Central memory CD8-positive, alpha-beta T cell (primary cell): ENCODE data around the gene PRKCE.

Experiments used
- ATAC-seq: fragments of 150-1000 bp; cut with Tn5 transposase; replicated peaks from 2 replicates; pipeline ENCODE4 v1.10.0; 2022; ENCODE audit warnings: mild to moderate bottlenecking, moderate FRiP score, moderate number of reproducible peaks; ENCODE audit not compliant: poor library complexity, severe bottlenecking; ENCODE audit errors: extremely low read depth
- DNase-seq, 2 donors: peaks; one replicate each; pipeline ENCODE4 v3.0.0; 2021; ENCODE audit warnings: low spot score in 2 of 2
- H3K27ac Mint-ChIP-seq: one replicate; pipeline ENCODE4 v1.8.0; 2022; ENCODE audit warnings: low read depth, mild to moderate bottlenecking, moderate library complexity, mixed read lengths
- H3K27me3 Mint-ChIP-seq: one replicate; pipeline ENCODE4 v1.8.0; 2022; ENCODE audit warnings: mixed read lengths
- H3K36me3 Mint-ChIP-seq: one replicate; pipeline ENCODE4 v1.8.0; 2022; ENCODE audit warnings: mild to moderate bottlenecking, moderate library complexity, mixed read lengths; ENCODE audit not compliant: insufficient read depth
- H3K4me1 Mint-ChIP-seq: one replicate; pipeline ENCODE4 v1.8.0; 2022; ENCODE audit warnings: mixed read lengths
- H3K4me3 Mint-ChIP-seq: one replicate; pipeline ENCODE4 v1.8.0; 2022; ENCODE audit warnings: mild to moderate bottlenecking, moderate library complexity, mixed read lengths
- H3K9me3 Mint-ChIP-seq: one replicate; pipeline ENCODE4 v1.8.0; 2022; ENCODE audit warnings: mixed read lengths

PRKCE gene

DNA sequence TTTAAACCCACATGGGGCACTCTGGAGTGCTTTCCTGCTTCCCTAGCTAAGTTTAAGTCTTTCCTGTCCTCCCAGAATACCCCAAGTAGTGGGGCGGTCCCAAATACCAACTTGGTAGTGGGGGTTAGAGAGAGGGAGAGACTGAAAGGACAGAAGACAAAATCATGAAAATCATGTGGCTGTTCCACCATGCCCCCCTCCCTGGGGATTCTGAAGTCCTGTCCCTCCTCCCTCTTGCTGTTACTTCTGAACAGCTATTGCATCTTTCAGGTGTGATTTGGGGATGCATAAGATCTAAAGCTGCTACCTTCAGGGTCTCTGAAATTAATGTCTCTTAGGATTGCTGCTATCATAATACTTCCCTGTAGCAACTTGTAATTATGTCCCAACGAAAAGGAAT lies 378.9 kb downstream of the PRKCE start:
- no peaks in the 10 kb centered on the region for H3K4me1 Mint-ChIP-seq
- no peaks in the 10 kb centered on the region for H3K9me3 Mint-ChIP-seq
- H3K4me3 Mint-ChIP-seq, result no peak overlapping the region
- ATAC-seq (no peak), DNase-seq (no peak)
- H3K27me3 Mint-ChIP-seq, result no peaks in the 10 kb centered on the region
- no peaks in the 10 kb centered on the region for H3K36me3 Mint-ChIP-seq
- H3K27ac Mint-ChIP-seq, result no peak overlapping the region

DNA sequence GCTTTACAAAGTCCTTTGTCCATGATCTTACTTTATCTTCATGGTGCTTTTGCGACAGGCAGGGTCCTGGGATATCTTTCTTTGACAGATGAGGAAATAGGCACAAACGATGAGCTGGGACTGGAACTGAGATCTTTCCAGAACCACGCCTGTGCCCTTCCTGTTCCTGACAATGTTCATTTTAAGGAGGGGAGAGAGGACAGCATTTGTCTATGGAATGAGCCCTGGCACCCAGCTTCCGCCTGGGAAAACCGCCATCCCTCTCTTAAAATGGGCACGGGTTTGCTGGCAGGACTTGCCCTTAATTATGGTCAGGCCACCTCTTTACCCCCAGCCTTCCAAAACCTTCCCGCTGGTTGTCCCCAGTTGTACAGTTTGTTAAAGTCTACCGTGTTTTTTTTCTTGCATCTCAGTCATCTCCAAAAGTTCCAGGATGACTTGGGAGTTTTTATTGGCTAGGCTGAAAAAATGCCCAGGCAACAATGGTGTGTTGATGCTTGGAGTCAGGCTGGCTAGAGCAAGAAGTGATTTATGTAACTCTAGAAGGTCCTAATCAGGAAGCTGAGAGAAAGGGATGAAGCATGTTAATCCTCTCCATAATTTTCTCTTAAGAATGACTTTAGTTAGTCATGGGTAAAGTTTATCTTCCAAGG lies 380.8 kb downstream of the PRKCE start:
- DNase-seq (no peak), ATAC-seq (no peak)
- Mint-ChIP-seq H3K4me1 (no peaks in the 10 kb centered on the region), H3K27ac (no peak overlapping the region), H3K36me3 (no peaks in the 10 kb centered on the region), H3K4me3 (no peak overlapping the region), H3K9me3 (no peaks in the 10 kb centered on the region), H3K27me3 (no peaks in the 10 kb centered on the region)

- no peaks in the 10 kb centered on the region for H3K27me3 Mint-ChIP-seq
- no peak for ATAC-seq
- no peak for DNase-seq
- H3K4me3 Mint-ChIP-seq, result no peak overlapping the region
- no peaks in the 10 kb centered on the region for H3K4me1 Mint-ChIP-seq
- no peak overlapping the region for H3K27ac Mint-ChIP-seq
- H3K36me3 Mint-ChIP-seq, result no peaks in the 10 kb centered on the region
- no peaks in the 10 kb centered on the region for H3K9me3 Mint-ChIP-seq
Observed at GRCh38 chr2:46032996-46033395, 381.5 kb downstream of the PRKCE start.

GRCh38 chr2:46034535-46034934 lies 383.1 kb downstream of the PRKCE start:
- H3K36me3 Mint-ChIP-seq, result no peaks in the 10 kb centered on the region
- no peaks in the 10 kb centered on the region for H3K27me3 Mint-ChIP-seq
- H3K4me3 Mint-ChIP-seq, result no peak overlapping the region
- DNase-seq (no peak), ATAC-seq (no peak)
- H3K9me3 Mint-ChIP-seq, result no peaks in the 10 kb centered on the region
- H3K4me1 Mint-ChIP-seq, result no peaks in the 10 kb centered on the region
- no peak overlapping the region for H3K27ac Mint-ChIP-seq

DNA sequence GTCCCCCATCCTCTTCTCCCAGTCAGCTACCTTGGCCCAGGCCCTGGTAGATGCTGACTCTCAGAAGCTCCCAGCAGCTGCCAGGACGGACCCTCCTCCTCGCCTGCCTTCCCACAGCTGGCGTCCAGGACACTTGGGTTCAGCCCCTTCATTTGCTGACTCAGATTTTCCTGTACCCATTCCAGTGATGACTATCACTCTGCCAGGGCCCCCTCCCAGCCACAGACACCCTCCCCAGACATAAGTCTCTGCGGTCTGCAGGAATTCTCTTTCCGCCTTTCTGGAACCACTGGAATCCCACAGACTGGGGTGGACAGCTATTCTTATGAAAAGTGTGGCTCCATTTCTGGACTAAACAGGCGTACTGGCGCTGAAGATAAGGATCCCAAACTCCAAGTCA lies 385.5 kb downstream of the PRKCE start:
- DNase-seq (no peak), ATAC-seq (no peak)
- no peak overlapping the region for H3K27ac Mint-ChIP-seq

GRCh38 chr2:46039543-46040303 lies 388.2 kb downstream of the PRKCE start:
- peaks cover 2% of the 10 kb centered on the region for H3K36me3 Mint-ChIP-seq
- H3K4me3 Mint-ChIP-seq, result no peak overlapping the region
- H3K4me1 Mint-ChIP-seq, result no peaks in the 10 kb centered on the region
- no peaks in the 10 kb centered on the region for H3K9me3 Mint-ChIP-seq
- H3K27ac Mint-ChIP-seq, result no peak overlapping the region
- no peak for ATAC-seq
- DNase-seq, result no peak
- H3K27me3 Mint-ChIP-seq, result no peaks in the 10 kb centered on the region

More for the DNA sequence above, 385.5 kb downstream of the PRKCE start:
- Mint-ChIP-seq H3K4me3 (no peak overlapping the region), H3K4me1 (no peaks in the 10 kb centered on the region), H3K36me3 (peaks cover 2% of the 10 kb centered on the region), H3K27me3 (no peaks in the 10 kb centered on the region), H3K9me3 (no peaks in the 10 kb centered on the region)

DNA sequence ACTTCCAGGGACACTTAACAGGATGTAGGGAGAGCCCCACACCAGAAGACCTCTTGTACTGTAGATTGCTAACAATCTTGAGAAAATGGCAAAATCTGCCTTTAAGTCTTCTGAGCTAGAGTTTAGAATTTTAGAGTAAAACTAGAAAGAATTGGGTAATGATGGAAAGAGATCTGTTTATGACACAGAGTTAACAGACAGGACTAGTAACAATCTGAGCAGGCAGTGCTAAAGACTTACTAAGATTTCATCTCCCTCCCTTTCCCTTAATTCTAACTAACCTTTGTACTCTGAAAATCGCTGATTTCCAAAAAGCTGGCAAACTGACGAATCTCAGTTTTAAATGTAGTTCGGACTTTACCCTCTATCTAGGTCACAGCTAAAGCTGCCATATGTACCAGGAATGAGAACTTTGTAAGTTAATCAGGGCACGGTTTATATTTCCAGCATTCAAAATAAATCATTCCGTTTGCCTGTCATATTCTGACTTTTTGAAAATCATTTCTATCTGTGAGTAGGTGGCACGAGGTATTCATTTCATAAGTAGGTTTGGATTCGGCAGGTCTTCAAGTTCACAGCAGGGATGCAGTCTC lies 389.2 kb downstream of the PRKCE start:
- ATAC-seq (no peak), DNase-seq (no peak)
- Mint-ChIP-seq H3K4me3 (no peak overlapping the region), H3K27ac (no peak overlapping the region), H3K27me3 (no peaks in the 10 kb centered on the region), H3K4me1 (no peaks in the 10 kb centered on the region), H3K9me3 (no peaks in the 10 kb centered on the region), H3K36me3 (peaks cover 2% of the 10 kb centered on the region)

DNA sequence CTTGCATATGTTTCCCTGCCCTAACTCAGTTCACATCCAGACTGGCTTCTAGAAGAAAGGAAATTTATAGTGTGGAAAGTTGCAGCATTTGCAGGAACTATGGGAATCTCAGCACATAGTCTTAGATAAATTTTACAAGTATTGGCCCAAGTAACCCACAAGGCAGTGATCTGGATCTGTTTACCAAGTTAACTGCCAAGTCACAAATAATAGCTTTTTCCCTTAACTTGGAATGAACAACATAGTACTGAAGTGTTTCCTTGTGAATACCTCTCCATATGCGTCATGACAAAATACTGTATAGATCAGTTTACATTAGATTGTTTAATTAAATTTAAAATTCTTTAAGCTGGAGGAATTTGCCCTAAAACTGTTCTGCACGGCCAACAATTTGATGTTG lies 390.0 kb downstream of the PRKCE start:
- DNase-seq (no peak), ATAC-seq (no peak)
- no peak overlapping the region for H3K4me3 Mint-ChIP-seq
- peaks cover 2% of the 10 kb centered on the region for H3K36me3 Mint-ChIP-seq
- H3K27me3 Mint-ChIP-seq, result no peaks in the 10 kb centered on the region
- H3K27ac Mint-ChIP-seq, result no peak overlapping the region
- no peaks in the 10 kb centered on the region for H3K4me1 Mint-ChIP-seq
- H3K9me3 Mint-ChIP-seq, result no peaks in the 10 kb centered on the region

- H3K4me1 Mint-ChIP-seq, result no peaks in the 10 kb centered on the region
Observed at GRCh38 chr2:46042207-46042637, 390.7 kb downstream of the PRKCE start.

GRCh38 chr2:46042711-46043110 lies 391.2 kb downstream of the PRKCE start:
- ATAC-seq (no peak), DNase-seq (no peak)
- H3K27me3 Mint-ChIP-seq, result no peaks in the 10 kb centered on the region
- peaks cover 2% of the 10 kb centered on the region for H3K36me3 Mint-ChIP-seq
- H3K9me3 Mint-ChIP-seq, result no peaks in the 10 kb centered on the region
- H3K4me1 Mint-ChIP-seq, result no peaks in the 10 kb centered on the region
- H3K27ac Mint-ChIP-seq, result no peak overlapping the region
- no peak overlapping the region for H3K4me3 Mint-ChIP-seq

More at GRCh38 chr2:46042207-46042637, 390.7 kb downstream of the PRKCE start:
- H3K9me3 Mint-ChIP-seq, result no peaks in the 10 kb centered on the region
- ATAC-seq (no peak), DNase-seq (no peak)
- no peaks in the 10 kb centered on the region for H3K27me3 Mint-ChIP-seq
- no peak overlapping the region for H3K27ac Mint-ChIP-seq
- H3K36me3 Mint-ChIP-seq, result peaks cover 2% of the 10 kb centered on the region
- no peak overlapping the region for H3K4me3 Mint-ChIP-seq

GRCh38 chr2:46045888-46046287 lies 394.4 kb downstream of the PRKCE start:
- DNase-seq, result no peak
- H3K27ac Mint-ChIP-seq, result no peak overlapping the region
- no peak for ATAC-seq
- peaks cover 4% of the 10 kb centered on the region for H3K36me3 Mint-ChIP-seq
- H3K4me3 Mint-ChIP-seq, result no peak overlapping the region
- H3K9me3 Mint-ChIP-seq, result no peaks in the 10 kb centered on the region
- H3K27me3 Mint-ChIP-seq, result no peaks in the 10 kb centered on the region
- H3K4me1 Mint-ChIP-seq, result no peaks in the 10 kb centered on the region

- peaks cover 4% of the 10 kb centered on the region for H3K36me3 Mint-ChIP-seq
- H3K27ac Mint-ChIP-seq, result no peak overlapping the region
- no peaks in the 10 kb centered on the region for H3K9me3 Mint-ChIP-seq
- ATAC-seq (no peak), DNase-seq (no peak)
- no peaks in the 10 kb centered on the region for H3K27me3 Mint-ChIP-seq
- no peaks in the 10 kb centered on the region for H3K4me1 Mint-ChIP-seq
- no peak overlapping the region for H3K4me3 Mint-ChIP-seq
Observed at GRCh38 chr2:46047290-46047689, 395.8 kb downstream of the PRKCE start.

DNA sequence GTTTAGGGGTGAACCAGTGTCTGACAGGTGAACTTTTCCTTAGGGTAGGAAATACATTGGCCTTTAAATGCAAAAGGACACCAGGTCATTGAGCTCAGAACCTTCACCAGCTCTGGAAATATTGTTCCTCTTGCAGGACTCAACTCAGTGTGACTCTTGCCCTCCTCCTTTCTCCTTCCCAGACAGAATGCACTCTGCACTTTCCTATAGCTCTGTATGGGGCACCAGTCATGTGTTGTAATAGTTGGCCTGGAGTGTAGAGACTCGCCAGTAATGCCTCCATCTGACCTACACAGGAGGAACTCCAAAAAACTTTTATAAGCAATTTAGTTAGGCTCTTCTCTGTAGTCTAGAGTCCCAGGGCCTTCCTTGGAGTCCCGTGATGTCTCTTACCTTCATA lies 397.2 kb downstream of the PRKCE start:
- Mint-ChIP-seq H3K36me3 (peaks cover 6% of the 10 kb centered on the region), H3K4me1 (no peaks in the 10 kb centered on the region), H3K27ac (no peak overlapping the region), H3K27me3 (no peaks in the 10 kb centered on the region), H3K9me3 (no peaks in the 10 kb centered on the region), H3K4me3 (no peak overlapping the region)
- ATAC-seq, result no peak
- no peak for DNase-seq
